Activated CD8-positive, alpha-beta memory T cell treated with anti-CD3 and anti-CD28 coated beads for 36 hours (primary cell): Measurements from ENCODE around the gene BOD1L1. TPM values are rescaled to one million over a fixed set of nuclear protein-coding genes. Genes with fewer than 3 reads are reported as not detected.

Source experiments
- CTCF ChIA-PET: fragments of 350-600 bp; sonication (Branson Sonifier 250); formaldehyde crosslinking; loops from one replicate; lab custom pipeline; 2021; ENCODE audit warnings: antibody characterized with exemption; lab: Charles Lee
- POLR2A ChIA-PET: fragments of 350-600 bp; sonication (Branson Sonifier 250); formaldehyde crosslinking; loops from one replicate; lab custom pipeline; 2021; ENCODE audit warnings: antibody characterized with exemption; lab: Charles Lee
- total RNA-seq, 2 experiments: library from RNA; stranded (reverse); gene quantifications; one replicate each; pipeline ENCODE4 v1.2.3, GENCODE V29; 2021

The BOD1L1 gene
- total RNA-seq = 10 to 100 TPM; 32.7 to 33.3 TPM

DNA sequence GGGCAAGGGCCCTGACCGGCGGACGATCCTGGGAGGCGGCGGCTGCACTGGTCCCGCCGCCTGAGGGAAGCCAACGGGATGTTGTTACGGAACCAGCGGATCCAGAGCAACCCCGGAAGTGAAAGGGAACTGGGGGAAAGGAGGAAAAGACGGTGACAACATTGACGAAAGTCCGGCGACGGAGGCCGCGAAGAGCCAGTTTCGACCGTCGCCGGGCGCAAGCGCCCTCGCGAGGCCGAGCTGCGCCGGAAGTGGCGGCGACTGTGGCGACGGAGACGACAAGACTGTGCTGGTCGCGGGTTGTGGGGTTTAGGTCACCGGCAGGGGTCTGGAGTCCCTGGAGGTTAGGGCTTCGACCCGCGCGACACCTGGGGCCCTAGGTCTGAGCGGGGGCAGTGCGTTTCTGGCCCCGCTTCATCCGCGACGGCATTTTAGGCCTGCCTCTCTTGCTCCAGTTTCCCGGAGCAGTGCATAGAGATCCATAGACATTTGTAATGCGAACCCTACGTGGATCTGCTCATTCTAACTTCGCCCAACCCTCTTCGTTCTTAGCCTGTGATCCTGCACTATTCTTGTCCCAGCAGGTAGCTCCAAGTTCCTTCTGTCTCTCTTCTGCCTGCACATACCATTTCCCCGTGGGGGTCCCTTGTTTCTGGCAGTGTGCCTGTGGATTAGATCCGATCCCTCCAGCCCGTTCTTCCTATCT lies at the start of gene BOD1L1:
BOD1L1 (minus strand) TSS at position 120 of the 706 bp plus-strand sequence. CDS start 138 bp downstream, outside the sequence.
- ChIA-PET POLR2A (interaction anchor here (0.9 kb wide), 1 partner anchor 27 kb away, joined by 3 read pairs; no protein-coding TSS in a partner anchor), CTCF (interaction anchor here (0.7 to 1.6 kb wide), 4 partner anchors 26 to 84 kb away, joined by 3 to 10 read pairs (median 4); partner anchors contain the start of gene NKX3-2)

GRCh38 chr4:13674971-13675370 lies 47.4 kb upstream of the BOD1L1 start:
- POLR2A ChIA-PET = no interaction called here
- CTCF ChIA-PET = no interaction called here

DNA sequence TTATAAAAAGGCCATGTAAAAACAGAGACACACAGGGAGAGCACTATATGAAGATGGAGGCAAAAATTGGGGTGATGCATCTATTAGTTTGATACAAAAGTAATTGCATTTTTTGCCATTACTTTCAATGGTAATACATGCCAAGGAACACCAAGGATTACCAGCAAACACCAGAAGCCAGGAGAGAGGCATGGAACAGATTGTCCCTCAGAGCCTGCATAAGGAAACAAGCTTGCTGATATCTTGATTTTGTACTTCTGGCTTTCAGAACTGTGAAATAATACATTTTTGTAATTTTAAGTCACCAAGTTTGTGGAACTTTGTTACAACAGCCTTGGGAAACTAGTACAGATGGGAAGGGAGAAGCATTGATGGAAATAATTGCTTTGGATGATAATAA lies 45.6 kb upstream of the BOD1L1 start:
- POLR2A ChIA-PET = no interaction called here
- CTCF ChIA-PET = no interaction called here

DNA sequence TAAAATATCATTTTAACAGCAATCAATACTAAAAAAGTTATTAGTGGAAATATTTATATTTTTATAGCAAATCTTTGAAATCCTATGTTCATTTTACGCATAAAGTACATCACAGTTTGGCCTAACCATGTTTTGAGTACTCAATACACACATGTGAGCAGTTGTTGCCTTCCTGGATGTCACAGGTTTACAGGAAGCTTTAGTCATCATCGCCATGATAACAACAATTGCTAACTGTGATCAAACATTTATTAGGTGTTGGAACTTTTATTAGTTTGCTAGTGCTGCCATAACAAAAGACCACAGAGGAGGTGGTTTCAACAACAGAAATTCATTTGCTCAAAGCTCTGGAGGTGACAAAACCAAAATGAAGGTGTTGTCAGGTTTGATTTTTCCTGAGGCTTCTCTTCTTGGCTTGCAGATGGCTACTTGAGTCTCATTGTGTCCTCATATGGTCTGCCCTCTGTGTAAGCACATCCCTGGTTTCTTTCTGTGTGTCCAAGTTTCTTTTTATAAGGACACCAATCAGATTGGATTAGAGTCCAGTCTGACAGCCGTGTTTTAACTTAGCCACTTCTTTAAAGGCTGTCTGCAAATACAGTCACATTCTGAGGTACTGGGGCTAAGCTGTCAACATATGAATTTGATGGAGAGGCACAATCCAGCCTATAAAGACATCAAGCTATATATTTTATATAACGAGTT lies 43.1 kb upstream of the BOD1L1 start:
- ChIA-PET CTCF (no interaction called here), POLR2A (no interaction called here)

DNA sequence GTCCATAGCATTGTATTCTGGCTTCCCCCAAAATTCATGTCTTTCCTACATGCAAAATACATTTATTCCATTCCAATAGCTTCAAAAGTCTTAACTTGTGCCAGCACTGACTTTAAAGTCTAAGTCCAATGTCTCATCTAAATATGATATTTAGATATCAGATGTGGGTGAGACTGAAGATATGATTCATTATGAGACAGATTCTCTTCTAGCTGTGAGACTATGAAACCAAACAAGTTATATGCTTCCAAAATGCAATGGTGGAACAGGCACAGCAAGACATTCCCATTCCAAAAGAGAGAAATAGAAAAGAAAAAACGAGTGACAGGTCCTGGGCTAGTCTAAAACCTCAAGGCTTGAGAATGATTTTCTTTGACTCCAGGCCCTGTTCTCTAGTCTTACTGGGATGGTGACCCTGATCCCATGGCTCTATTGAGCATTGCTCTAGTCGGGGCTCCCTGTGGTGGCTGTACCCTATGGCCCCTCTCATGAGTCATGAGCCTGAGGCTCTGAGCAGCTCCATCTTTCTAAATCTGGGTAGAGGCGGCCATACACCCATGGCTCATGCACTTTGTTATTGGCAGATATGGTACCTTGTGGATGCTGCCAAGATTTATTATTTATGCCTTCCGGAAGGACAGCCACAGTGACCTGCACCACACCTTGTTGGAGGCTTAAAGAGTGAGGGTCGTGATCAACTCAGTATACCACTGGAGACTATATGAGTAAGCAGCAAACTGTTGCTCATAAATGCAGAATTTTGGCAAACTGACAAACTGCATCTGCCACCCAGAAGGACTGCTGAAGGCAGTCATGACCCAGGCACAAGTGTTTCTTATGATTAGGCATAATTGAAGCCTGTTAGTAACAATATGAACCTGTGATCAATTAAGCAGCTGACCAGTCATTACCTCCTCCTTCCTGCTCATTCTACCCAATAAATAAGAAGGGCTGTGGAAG lies 38.5 kb upstream of the BOD1L1 start:
- ChIA-PET CTCF (no interaction called here), POLR2A (no interaction called here)

DNA sequence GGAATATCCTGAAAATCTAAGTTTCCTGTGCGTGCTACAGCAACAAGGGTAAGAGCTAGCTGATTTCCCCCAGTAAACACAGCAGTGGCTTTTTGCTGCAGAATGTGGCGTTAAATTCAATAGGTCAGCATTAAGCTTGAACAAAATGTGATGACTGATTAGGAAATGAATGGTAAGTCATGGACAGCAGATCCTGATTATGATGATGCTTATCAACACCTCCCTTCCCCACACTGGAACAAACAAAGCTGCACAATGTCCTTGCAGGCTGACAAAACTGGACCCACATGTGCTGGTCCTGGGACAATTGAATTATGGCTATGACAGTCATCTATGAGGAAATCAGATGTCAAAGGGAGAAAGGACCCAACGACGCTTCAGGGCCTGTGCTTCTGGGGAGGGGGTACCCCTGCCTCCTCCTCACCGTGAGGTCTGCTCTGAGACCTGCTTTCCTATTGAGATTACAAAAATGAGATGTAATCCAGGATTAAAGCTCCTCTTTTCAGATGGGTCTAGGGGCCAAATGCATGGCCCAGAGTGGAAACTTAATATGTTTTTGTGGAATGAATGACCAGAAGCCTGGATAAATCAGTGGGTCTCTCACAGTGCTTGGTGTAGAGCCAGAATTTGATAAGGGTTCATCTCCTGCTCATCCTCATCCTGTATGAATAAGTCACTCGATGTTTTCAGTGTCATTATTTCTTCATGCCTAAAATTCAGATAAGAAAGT lies 32.0 kb upstream of the BOD1L1 start:
- ChIA-PET POLR2A (no interaction called here), CTCF (interaction anchor here (1.4 kb wide), 1 partner anchor 10 kb away, joined by 3 read pairs; no protein-coding TSS in a partner anchor)

- POLR2A ChIA-PET = interaction anchor here (0.7 kb wide), 1 partner anchor 698 kb away, joined by 6 read pairs; no protein-coding TSS in a partner anchor
Measured at GRCh38 chr4:13656569-13657405, 29.3 kb upstream of the BOD1L1 start.

DNA sequence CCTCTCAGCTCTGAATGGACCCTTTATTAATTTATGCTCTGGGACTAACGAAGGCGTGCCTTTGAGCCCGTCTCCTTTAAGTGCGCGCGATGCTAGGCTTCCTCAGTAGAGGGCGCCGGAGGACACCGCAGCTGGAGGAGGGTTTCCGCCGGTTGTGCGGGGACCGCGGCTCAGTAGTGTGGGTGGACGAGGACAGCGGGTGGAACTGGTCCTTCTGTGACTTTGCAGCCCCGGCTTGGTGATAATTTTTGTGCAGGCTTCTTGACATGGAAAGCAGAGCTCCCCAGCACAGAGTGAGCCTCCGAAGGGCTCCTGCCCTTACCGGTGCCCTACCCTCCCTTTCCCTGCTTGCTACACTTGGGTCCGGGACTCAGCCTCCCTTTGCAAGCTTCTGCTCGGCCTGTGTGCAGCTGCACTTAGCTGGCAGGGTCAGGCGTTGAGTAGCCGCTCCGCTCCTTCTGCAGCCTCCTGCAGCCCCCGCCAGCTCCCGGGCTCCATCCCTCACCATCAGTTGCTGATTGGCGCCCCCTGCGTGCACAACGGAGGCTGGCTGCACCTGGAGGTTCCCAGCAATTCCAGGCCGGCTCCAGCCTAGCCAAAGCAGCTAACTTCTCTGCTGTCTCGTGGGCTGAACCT lies 26.8 kb upstream of the BOD1L1 start:
- POLR2A ChIA-PET = interaction anchor here (0.7 kb wide), 1 partner anchor 26 kb away, joined by 3 read pairs; no protein-coding TSS in a partner anchor
- CTCF ChIA-PET = interaction anchor here (0.9 to 2.0 kb wide), 7 partner anchors 9 to 39 kb away, joined by 3 to 10 read pairs (median 5); partner anchors contain the start of gene BOD1L1

More at GRCh38 chr4:13656569-13657405, 29.3 kb upstream of the BOD1L1 start:
- CTCF ChIA-PET = interaction anchor here (0.6 to 1.6 kb wide), 16 partner anchors 15 to 1992 kb away, joined by 3 to 5 read pairs (median 3); partner anchors contain the start of gene BOD1L1

- ChIA-PET CTCF (interaction anchor here (1.0 to 2.0 kb wide), 6 partner anchors 9 to 38 kb away, joined by 3 to 10 read pairs (median 7); no protein-coding TSS in a partner anchor), POLR2A (no interaction called here)
Measured at GRCh38 chr4:13653766-13654161, 26.2 kb upstream of the BOD1L1 start.

DNA sequence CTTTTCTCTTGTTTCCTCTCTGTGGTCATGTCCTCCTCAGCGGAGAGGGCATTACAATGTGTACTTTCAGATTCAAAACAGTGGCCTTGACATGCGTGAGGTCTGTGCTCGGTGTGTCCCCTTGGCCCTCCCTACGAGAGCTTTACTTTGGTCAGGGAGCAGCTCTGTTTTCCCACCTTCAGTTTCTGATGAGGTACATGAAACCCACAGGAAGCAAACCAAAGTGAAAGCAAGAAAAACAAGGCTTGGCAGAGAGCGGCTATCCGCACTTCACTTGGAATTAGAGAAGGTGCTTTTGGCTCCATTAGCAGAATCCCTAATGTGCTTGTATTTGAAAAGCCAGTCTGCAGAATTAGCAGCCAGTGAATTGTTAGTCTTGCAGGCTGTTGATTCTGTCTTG lies 19.5 kb upstream of the BOD1L1 start:
- ChIA-PET POLR2A (no interaction called here), CTCF (no interaction called here)

- POLR2A ChIA-PET = no interaction called here
Measured at GRCh38 chr4:13645075-13645474, 17.6 kb upstream of the BOD1L1 start.

GRCh38 chr4:13642170-13642950 lies 14.8 kb upstream of the BOD1L1 start:
- ChIA-PET POLR2A (interaction anchor here (0.6 kb wide), 1 partner anchor 1282 kb away, joined by 3 read pairs; no protein-coding TSS in a partner anchor), CTCF (interaction anchor here (1.4 to 2.9 kb wide), 2 partner anchors 12 to 14 kb away, joined by 5 to 9 read pairs; no protein-coding TSS in a partner anchor)

More at GRCh38 chr4:13645075-13645474, 17.6 kb upstream of the BOD1L1 start:
- CTCF ChIA-PET = interaction anchor here (2.2 kb wide), 1 partner anchor 9 kb away, joined by 9 read pairs; no protein-coding TSS in a partner anchor

DNA sequence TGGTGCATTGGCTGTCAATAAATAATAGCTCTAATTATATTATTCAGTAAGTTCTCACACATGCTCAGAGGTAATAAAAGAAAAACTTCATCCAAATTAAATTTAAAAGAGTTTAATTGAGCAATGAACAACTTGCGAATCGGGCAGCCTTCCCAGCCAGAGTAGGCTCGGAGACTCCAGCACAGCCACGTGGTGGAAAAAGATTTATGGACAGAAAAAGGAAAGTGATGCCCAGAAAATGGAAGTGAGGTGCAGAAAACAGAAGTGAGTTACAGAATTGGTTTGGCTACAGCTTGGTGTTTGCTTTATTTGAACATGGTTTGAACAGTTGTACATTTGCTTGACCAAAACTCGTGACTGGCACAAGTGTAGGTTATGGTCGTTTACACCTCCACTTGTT lies 13.6 kb upstream of the BOD1L1 start:
- ChIA-PET CTCF (interaction anchor here (1.4 to 2.9 kb wide), 2 partner anchors 13 to 15 kb away, joined by 5 to 9 read pairs; no protein-coding TSS in a partner anchor), POLR2A (no interaction called here)

- ChIA-PET POLR2A (no interaction called here), CTCF (interaction anchor here (2.9 kb wide), 1 partner anchor 14 kb away, joined by 9 read pairs; no protein-coding TSS in a partner anchor)
Measured at GRCh38 chr4:13640149-13640940, 12.8 kb upstream of the BOD1L1 start.

DNA sequence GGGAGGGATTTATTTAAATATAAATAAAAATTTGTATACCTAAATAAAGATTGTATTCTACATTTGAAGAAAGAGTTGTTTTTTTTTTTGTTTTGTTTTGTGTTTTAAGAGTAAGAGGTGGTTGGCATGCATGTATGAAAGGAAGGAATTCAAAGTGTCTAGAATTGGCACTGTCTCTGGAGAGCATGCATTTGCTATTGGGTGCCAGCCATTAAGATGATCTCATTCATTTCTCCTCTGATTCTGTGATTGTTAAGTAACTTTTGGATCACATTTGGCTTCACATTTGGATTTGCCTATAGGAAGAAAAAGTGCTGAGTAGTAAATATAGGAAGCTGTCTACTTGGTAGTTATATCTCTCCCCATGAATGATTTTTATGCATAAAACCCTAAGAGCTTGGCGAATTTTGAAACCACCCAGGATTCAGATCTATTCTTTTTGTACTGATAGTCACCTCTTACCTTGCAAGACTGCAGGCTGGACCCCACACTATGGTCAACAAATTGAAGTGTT lies 7.8 kb upstream of the BOD1L1 start:
- POLR2A ChIA-PET = no interaction called here
- CTCF ChIA-PET = no interaction called here
